Stimulated activated CD4-positive, alpha-beta T cell treated with anti-CD3 and anti-CD28 coated beads, TNF-alpha, amount 100 ng/mL, for 48 hours (primary cell): Measurements from ENCODE around the gene SLC9A1.
"Not testable (repeated sequence)": the region's sequence is repeated elsewhere in the genome, so short reads cannot be mapped to it uniquely, and the experiment has no call there.

Experiments used
- DNase-seq, 3 donors: peaks; one replicate each; pipeline ENCODE4 v3.0.0-alpha.2; 2020; ENCODE audit warnings: low read depth in 3 of 3

SLC9A1 gene

GRCh38 chr1:27132624-27133023 lies 22.3 kb downstream of the SLC9A1 start:
- no peak for DNase-seq

GRCh38 chr1:27132147-27132546 lies 22.8 kb downstream of the SLC9A1 start:
- no peak for DNase-seq

- no peak for DNase-seq
Observed at GRCh38 chr1:27130798-27131197, 24.1 kb downstream of the SLC9A1 start.

GRCh38 chr1:27129225-27129624 lies 25.7 kb downstream of the SLC9A1 start:
- DNase-seq, result no peak

GRCh38 chr1:27127419-27127818 lies 27.5 kb downstream of the SLC9A1 start:
- no peak for DNase-seq

GRCh38 chr1:27126391-27126790 lies 28.5 kb downstream of the SLC9A1 start:
- no peak for DNase-seq

GRCh38 chr1:27125125-27125524 lies 29.8 kb downstream of the SLC9A1 start:
- not testable (repeated sequence) for DNase-seq

- DNase-seq, result no peak
Observed at GRCh38 chr1:27124405-27124804, 30.5 kb downstream of the SLC9A1 start.

GRCh38 chr1:27122652-27123051 lies 32.3 kb downstream of the SLC9A1 start:
- DNase-seq, result no peak

- DNase-seq, result no peak
Observed at GRCh38 chr1:27120854-27121253, 34.1 kb downstream of the SLC9A1 start.

- no peak for DNase-seq
Observed at GRCh38 chr1:27118440-27118689, 36.6 kb downstream of the SLC9A1 start.

- no peak for DNase-seq
Observed at GRCh38 chr1:27117733-27118439, 37.0 kb downstream of the SLC9A1 start.

GRCh38 chr1:27116697-27117096 lies 38.2 kb downstream of the SLC9A1 start:
- no peak for DNase-seq

GRCh38 chr1:27116232-27116631 lies 38.7 kb downstream of the SLC9A1 start:
- no peak for DNase-seq

GRCh38 chr1:27114546-27114945 lies 40.4 kb downstream of the SLC9A1 start:
- DNase-seq, result no peak

- DNase-seq, result no peak
Observed at GRCh38 chr1:27113861-27114260, 41.1 kb downstream of the SLC9A1 start.

GRCh38 chr1:27111626-27112573 lies 43.0 kb downstream of the SLC9A1 start:
- DNase-seq, result peak; percentile 56 to 71 (median 68)

- peak in 1 of 3 donors; percentile 25 for DNase-seq
Observed at GRCh38 chr1:27109103-27109822, 45.7 kb downstream of the SLC9A1 start.

- no peak for DNase-seq
Observed at GRCh38 chr1:27108588-27108987, 46.3 kb downstream of the SLC9A1 start.

GRCh38 chr1:27106561-27107323 lies 48.2 kb downstream of the SLC9A1 start:
- DNase-seq, result no peak

- DNase-seq, result no peak
Observed at GRCh38 chr1:27105018-27105417, 49.9 kb downstream of the SLC9A1 start.

- DNase-seq, result no peak
Observed at GRCh38 chr1:27103498-27103897, 51.4 kb downstream of the SLC9A1 start.
